ENCODE data around the gene AUP1.
A peak's percentile ranks its signal among the peaks of the same experiment; 100 is the strongest.

AUP1 gene

GRCh38 chr2:74511104-74511989, 18.2 kb downstream of the AUP1 start:
- DNase-seq: no peak

GRCh38 chr2:74510272-74510671, 19.2 kb downstream of the AUP1 start:
- DNase-seq: no peak

- peak; percentile 51 for DNase-seq
Observed at GRCh38 chr2:74507926-74508520, 21.5 kb downstream of the AUP1 start.

GRCh38 chr2:74507145-74507925, 22.2 kb downstream of the AUP1 start, which contains the start of gene PCGF1:
TSS of gene PCGF1 (minus strand) at chr2:74507695. CDS start at chr2:74507668, 27 bp downstream.
- DNase-seq: peak; percentile 95

GRCh38 chr2:74505448-74506246, 23.9 kb downstream of the AUP1 start:
- no peak for DNase-seq

- DNase-seq: no peak
Observed at GRCh38 chr2:74504591-74504990, 24.9 kb downstream of the AUP1 start.

GRCh38 chr2:74503506-74504475, 25.7 kb downstream of the AUP1 start:
- DNase-seq: no peak

GRCh38 chr2:74502720-74503505, 26.6 kb downstream of the AUP1 start:
- DNase-seq: no peak

GRCh38 chr2:74502147-74502719, 27.3 kb downstream of the AUP1 start:
- DNase-seq: no peak

- DNase-seq: no peak
Observed at GRCh38 chr2:74501335-74502071, 28.0 kb downstream of the AUP1 start.

GRCh38 chr2:74500578-74500946, 28.9 kb downstream of the AUP1 start:
- no peak for DNase-seq

- no peak for DNase-seq
Observed at GRCh38 chr2:74499940-74500577, 29.4 kb downstream of the AUP1 start.

- DNase-seq: no peak
Observed at GRCh38 chr2:74499267-74499939, 30.1 kb downstream of the AUP1 start, which contains the start of gene LBX2. TSS of gene LBX2 (minus strand) at chr2:74499603. CDS start at chr2:74499537, 66 bp downstream.

- no peak for DNase-seq
Observed at GRCh38 chr2:74498500-74499266, 30.8 kb downstream of the AUP1 start.

GRCh38 chr2:74497777-74498499, 31.6 kb downstream of the AUP1 start:
- DNase-seq: no peak

- DNase-seq: no peak
Observed at GRCh38 chr2:74496997-74497776, 32.3 kb downstream of the AUP1 start.

Measured in NCI-H1105 treated with DMSO at 0.1 percent for 48 hours (cell line).